ENCODE data around the gene C11orf42.

Gene C11orf42

DNA sequence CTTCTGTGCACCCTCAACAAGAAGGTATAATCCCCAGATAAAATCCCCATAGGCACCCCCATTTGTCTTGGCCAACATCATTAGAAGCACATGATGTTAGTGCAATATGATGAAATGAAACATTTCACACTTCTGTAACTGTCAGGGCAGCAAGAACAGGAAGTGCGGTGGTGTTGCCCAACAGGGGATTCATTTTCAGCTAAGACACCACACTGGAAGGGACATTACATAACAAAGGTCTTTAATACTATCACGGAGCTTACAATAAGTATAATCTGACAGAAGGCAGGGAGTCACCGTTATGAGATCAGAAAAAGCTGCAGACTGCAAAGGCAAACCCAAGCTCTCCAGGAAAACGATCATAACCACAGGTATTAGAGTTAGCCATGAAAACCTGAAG, 4.4 kb upstream of the C11orf42 start:
- TF ChIP-seq, protein P1, sequence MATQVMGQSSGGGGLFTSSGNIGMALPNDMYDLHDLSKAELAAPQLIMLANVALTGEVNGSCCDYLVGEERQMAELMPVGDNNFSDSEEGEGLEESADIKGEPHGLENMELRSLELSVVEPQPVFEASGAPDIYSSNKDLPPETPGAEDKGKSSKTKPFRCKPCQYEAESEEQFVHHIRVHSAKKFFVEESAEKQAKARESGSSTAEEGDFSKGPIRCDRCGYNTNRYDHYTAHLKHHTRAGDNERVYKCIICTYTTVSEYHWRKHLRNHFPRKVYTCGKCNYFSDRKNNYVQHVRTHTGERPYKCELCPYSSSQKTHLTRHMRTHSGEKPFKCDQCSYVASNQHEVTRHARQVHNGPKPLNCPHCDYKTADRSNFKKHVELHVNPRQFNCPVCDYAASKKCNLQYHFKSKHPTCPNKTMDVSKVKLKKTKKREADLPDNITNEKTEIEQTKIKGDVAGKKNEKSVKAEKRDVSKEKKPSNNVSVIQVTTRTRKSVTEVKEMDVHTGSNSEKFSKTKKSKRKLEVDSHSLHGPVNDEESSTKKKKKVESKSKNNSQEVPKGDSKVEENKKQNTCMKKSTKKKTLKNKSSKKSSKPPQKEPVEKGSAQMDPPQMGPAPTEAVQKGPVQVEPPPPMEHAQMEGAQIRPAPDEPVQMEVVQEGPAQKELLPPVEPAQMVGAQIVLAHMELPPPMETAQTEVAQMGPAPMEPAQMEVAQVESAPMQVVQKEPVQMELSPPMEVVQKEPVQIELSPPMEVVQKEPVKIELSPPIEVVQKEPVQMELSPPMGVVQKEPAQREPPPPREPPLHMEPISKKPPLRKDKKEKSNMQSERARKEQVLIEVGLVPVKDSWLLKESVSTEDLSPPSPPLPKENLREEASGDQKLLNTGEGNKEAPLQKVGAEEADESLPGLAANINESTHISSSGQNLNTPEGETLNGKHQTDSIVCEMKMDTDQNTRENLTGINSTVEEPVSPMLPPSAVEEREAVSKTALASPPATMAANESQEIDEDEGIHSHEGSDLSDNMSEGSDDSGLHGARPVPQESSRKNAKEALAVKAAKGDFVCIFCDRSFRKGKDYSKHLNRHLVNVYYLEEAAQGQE (IDR thresholded peaks at IDR 0.05; ENCODE audit: low read depth) = no peak
- TF ChIP-seq, protein P2, sequence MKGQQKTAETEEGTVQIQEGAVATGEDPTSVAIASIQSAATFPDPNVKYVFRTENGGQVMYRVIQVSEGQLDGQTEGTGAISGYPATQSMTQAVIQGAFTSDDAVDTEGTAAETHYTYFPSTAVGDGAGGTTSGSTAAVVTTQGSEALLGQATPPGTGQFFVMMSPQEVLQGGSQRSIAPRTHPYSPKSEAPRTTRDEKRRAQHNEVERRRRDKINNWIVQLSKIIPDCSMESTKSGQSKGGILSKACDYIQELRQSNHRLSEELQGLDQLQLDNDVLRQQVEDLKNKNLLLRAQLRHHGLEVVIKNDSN (IDR thresholded peaks at IDR 0.05) = no peak
- no peak for TF ChIP-seq TCF12 (IDR thresholded peaks at IDR 0.05; ENCODE audit: low read depth)
- TF ChIP-seq, protein P3, sequence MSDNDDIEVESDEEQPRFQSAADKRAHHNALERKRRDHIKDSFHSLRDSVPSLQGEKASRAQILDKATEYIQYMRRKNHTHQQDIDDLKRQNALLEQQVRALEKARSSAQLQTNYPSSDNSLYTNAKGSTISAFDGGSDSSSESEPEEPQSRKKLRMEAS (IDR thresholded peaks at IDR 0.05) = no peak

DNA sequence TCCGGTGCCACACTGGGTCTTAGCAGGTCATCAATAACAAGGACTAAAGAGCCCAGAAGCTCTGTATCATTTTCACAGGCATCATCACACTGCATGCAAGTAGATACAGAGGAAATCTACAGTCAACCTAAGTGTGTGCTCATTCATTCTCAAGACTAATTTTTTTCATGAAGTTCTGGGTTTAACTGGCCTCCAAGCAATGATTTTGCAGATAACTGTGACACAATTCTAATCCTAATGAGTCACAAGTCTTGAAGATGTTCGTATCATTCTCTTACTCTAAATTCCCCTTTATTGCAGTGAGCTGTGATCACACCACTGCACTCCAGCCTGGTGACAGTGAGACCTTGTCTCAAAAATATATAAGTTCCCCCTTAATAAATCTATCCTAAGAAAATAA, 3.9 kb upstream of the C11orf42 start:
- no peak for TF ChIP-seq FOXM1 (IDR thresholded peaks at IDR 0.05; ENCODE audit: borderline replicate concordance, low read depth)
- TF ChIP-seq, protein P1 (IDR thresholded peaks at IDR 0.05; ENCODE audit: low read depth) = no peak

DNA sequence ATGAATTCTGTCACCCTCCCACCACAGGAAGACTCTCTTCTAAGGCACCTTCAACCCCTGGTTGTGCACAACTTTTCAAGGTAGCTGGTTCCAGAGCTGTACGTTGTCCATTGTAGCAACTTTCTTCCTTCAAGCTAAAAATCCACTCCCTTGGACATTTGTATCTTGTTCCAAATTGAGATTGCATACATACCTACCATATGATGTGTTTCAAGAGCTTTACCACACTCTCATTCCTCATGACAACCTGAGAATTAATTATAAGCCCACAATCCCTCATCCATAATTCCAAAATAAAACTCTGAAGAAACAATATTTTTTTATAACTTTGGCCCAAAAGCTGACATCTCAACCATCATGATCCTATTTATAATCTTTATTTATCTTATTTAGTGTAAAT, 3.3 kb upstream of the C11orf42 start:
- TF ChIP-seq, protein P2 (IDR thresholded peaks at IDR 0.05) = no peak
- TF ChIP-seq, protein P3 (IDR thresholded peaks at IDR 0.05) = no peak
- TF ChIP-seq TAF1 (IDR thresholded peaks at IDR 0.05; ENCODE audit: low read depth) = no peak
- TF ChIP-seq CREB1 (IDR thresholded peaks at IDR 0.05; ENCODE audit: low read depth) = no peak
- no peak for TF ChIP-seq CEBPB (IDR thresholded peaks at IDR 0.05)
- TF ChIP-seq TEAD4 (IDR thresholded peaks at IDR 0.05) = no peak
- TF ChIP-seq NFIC (IDR thresholded peaks at IDR 0.05) = no peak
- TF ChIP-seq, protein P1 (IDR thresholded peaks at IDR 0.05; ENCODE audit: low read depth) = no peak
- TF ChIP-seq EP300 (IDR thresholded peaks at IDR 0.05; ENCODE audit: borderline replicate concordance) = no peak
- no peak for TF ChIP-seq EGR1 (IDR thresholded peaks at IDR 0.05)
- TF ChIP-seq FOXM1 (IDR thresholded peaks at IDR 0.05; ENCODE audit: borderline replicate concordance, low read depth) = no peak
- TF ChIP-seq YY1 (IDR thresholded peaks at IDR 0.05; ENCODE audit: low read depth) = no peak
- TF ChIP-seq RAD21 (IDR thresholded peaks at IDR 0.05; ENCODE audit: low read depth) = no peak
- no peak for TF ChIP-seq ZBTB7A (IDR thresholded peaks at IDR 0.05; ENCODE audit: low read depth)
- no peak for TF ChIP-seq TCF12 (IDR thresholded peaks at IDR 0.05; ENCODE audit: low read depth)

DNA sequence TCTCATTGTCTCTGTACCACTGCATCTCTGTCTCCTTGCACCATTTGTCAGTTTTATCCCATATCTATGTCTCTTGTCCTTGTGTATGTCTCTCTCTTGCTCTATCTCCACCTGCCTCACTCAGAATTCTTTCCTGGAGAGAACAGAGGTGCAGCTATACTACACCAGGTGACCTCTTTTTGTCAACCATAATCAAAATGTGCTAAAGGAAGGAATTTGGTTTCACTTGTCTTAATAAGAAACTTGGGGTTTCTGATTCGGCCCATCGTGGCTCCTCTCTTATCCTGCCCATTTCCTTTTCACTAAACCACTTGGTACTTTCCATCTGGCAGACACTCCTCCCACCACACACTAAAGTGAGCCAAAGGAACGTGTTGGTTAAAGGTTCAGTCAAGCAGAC, 2.0 kb upstream of the C11orf42 start:
- TF ChIP-seq EP300 (IDR thresholded peaks at IDR 0.05; ENCODE audit: borderline replicate concordance) = no peak
- TF ChIP-seq TCF12 (IDR thresholded peaks at IDR 0.05; ENCODE audit: low read depth) = no peak
- no peak for TF ChIP-seq CEBPB (IDR thresholded peaks at IDR 0.05)
- TF ChIP-seq FOXM1 (IDR thresholded peaks at IDR 0.05; ENCODE audit: borderline replicate concordance, low read depth) = no peak
- no peak for TF ChIP-seq RAD21 (IDR thresholded peaks at IDR 0.05; ENCODE audit: low read depth)
- TF ChIP-seq YY1 (IDR thresholded peaks at IDR 0.05; ENCODE audit: low read depth) = no peak
- TF ChIP-seq EGR1 (IDR thresholded peaks at IDR 0.05) = no peak
- TF ChIP-seq, protein P2 (IDR thresholded peaks at IDR 0.05) = no peak
- TF ChIP-seq, protein P1 (IDR thresholded peaks at IDR 0.05; ENCODE audit: low read depth) = no peak
